COLO668 (cell line): ENCODE results near the gene SPIC.

Experiments used
- DNase-seq: peaks from one replicate; lab custom pipeline; 2025; ENCODE audit not compliant: unreplicated experiment; lab: John Stamatoyannopoulos, UW

SPIC gene

DNA sequence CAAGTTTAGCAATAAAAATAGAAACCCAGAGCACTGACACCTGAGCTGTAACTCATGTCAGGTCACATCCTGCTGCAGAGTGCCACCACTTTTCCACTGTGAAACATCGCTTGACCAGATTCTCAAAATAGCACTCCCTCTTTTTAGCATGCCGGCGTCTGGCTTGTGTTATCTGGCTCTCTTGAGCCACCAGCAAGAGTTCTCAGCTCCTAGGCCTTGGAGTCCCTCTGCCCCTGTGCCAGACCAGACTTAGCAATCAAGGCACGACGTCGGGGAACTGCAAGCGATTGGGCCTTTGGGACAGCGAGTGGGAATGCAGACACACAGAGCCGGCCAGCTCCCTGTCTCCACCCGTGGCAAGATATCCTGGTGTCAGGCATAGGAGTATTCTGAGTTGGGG lies 52.5 kb downstream of the SPIC start:
- DNase-seq = no peak

DNA sequence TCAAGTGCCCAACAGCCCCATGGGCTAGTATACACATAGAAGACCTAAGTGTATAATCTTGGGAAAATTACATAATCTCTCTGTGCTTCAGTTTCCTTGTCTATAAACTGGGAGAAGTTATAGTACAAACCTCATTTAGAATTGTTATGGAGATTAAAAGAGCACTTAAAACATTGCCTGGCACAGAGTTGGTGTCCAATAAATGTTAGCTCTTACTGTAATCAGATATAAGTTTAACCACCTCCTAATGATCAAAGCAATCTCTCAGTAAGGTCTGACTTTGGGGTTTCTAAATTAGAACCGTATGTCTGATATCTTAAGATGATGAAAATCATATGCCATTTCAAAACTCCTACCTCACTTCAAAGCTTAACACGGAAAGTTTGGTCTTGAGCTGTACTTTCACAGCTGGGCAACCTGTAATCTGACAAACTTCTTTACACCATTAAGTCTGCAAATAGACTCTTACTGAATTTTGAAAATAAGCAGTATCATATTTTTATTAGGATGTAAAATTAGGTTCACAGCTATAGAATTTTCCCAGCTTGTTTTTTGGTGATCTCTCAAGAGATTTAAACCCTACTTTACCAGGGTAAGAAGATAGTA lies 61.0 kb downstream of the SPIC start:
- no peak for DNase-seq
